Fibroblast of skin of right biceps (primary cell): ENCODE data around the gene SPDYE4.
"Not testable (repeated sequence)": the region's sequence is repeated elsewhere in the genome, so short reads cannot be mapped to it uniquely, and the experiment has no call there.

Experiments used
- DNase-seq: peaks from one replicate; pipeline ENCODE4 v3.0.0-alpha.2; 2013

SPDYE4 gene

GRCh38 chr17:8758137-8758596, at the start of gene SPDYE4:
Gene SPDYE4 (minus strand): TSS chr17:8758546. CDS start chr17:8758382, 164 bp downstream.
- DNase-seq = no peak

- DNase-seq = peak; percentile 19
Observed at GRCh38 chr17:8806926-8807550, 48.7 kb upstream of the SPDYE4 start.

GRCh38 chr17:8806253-8806925, 48.0 kb upstream of the SPDYE4 start:
- no peak for DNase-seq

- DNase-seq = not testable (repeated sequence)
Observed at GRCh38 chr17:8805396-8805795, 47.0 kb upstream of the SPDYE4 start.

GRCh38 chr17:8803531-8804420, 45.4 kb upstream of the SPDYE4 start:
- no peak for DNase-seq

- DNase-seq = no peak
Observed at GRCh38 chr17:8801135-8801840, 42.9 kb upstream of the SPDYE4 start.

GRCh38 chr17:8800656-8801055, 42.3 kb upstream of the SPDYE4 start:
- no peak for DNase-seq

- DNase-seq = no peak
Observed at GRCh38 chr17:8799570-8800212, 41.3 kb upstream of the SPDYE4 start.

- peak; percentile 19 for DNase-seq
Observed at GRCh38 chr17:8798846-8799569, 40.7 kb upstream of the SPDYE4 start, which contains the start of gene MFSD6L. Gene MFSD6L (minus strand): TSS chr17:8799365. CDS start chr17:8799120, 245 bp downstream.

GRCh38 chr17:8798176-8798845, 40.0 kb upstream of the SPDYE4 start:
- no peak for DNase-seq

- no peak for DNase-seq
Observed at GRCh38 chr17:8797621-8798175, 39.4 kb upstream of the SPDYE4 start.

- peak; percentile 28 for DNase-seq
Observed at GRCh38 chr17:8794636-8795035, 36.3 kb upstream of the SPDYE4 start.

- DNase-seq = no peak
Observed at GRCh38 chr17:8793649-8794048, 35.3 kb upstream of the SPDYE4 start.

GRCh38 chr17:8792646-8793045, 34.3 kb upstream of the SPDYE4 start:
- DNase-seq = no peak

- peak; percentile 90 for DNase-seq
Observed at GRCh38 chr17:8791910-8792270, 33.5 kb upstream of the SPDYE4 start.

GRCh38 chr17:8791248-8791909, 33.0 kb upstream of the SPDYE4 start:
- no peak for DNase-seq

GRCh38 chr17:8789743-8790142, 31.4 kb upstream of the SPDYE4 start:
- no peak for DNase-seq

GRCh38 chr17:8788998-8789397, 30.7 kb upstream of the SPDYE4 start:
- DNase-seq = no peak

- DNase-seq = peak; percentile 61
Observed at GRCh38 chr17:8785547-8786413, 27.4 kb upstream of the SPDYE4 start.
